ENCODE results near the gene HDAC9. TPM values are rescaled to one million over a fixed set of nuclear protein-coding genes. Genes with fewer than 3 reads are reported as not detected.

Gene HDAC9
- total RNA-seq, 2 donors from 2014 or later = 16.0 to 22.4 TPM

DNA sequence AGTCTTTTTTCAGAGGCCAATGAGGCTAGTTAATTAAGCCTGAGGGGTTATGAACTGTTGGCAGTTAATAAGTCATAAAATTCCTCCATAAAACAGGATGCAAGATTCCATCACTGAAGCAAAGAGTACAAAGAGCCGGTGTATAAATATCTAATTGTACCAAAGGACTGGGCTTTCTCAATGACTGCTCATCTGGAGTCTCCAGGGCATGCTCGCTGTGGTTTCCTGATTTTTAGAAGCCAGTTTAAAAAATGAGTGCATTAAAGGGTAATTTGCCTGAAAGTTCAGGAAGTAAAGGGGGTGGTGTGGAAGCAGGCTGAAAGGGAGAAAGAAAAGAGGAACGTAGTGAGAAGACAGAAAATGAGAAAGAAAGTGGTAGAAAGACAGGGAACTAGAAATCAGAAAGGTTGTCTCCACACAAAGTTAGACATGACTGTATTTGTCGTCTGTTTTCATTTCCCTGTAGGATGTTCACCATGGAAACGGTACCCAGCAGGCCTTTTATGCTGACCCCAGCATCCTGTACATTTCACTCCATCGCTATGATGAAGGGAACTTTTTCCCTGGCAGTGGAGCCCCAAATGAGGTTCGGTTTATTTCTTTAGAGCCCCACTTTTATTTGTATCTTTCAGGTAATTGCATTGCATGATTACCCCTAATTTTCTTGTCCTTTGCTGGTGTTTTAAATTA, 339.6 kb downstream of the HDAC9 start:
- DNase-seq (no peak), ATAC-seq (peak in 1 of 2 donors; percentile 44)
- intact Hi-C loops (cut with DNase I) = no loop called here

GRCh38 chr7:18843979-18844378, 348.4 kb downstream of the HDAC9 start:
- intact Hi-C loops (cut with DNase I) = no loop called here
- DNase-seq (no peak), ATAC-seq (no peak)

- intact Hi-C loops (cut with DNase I) = no loop called here
- DNase-seq (no peak), ATAC-seq (no peak)
Measured at GRCh38 chr7:18844735-18845134, 349.2 kb downstream of the HDAC9 start.

DNA sequence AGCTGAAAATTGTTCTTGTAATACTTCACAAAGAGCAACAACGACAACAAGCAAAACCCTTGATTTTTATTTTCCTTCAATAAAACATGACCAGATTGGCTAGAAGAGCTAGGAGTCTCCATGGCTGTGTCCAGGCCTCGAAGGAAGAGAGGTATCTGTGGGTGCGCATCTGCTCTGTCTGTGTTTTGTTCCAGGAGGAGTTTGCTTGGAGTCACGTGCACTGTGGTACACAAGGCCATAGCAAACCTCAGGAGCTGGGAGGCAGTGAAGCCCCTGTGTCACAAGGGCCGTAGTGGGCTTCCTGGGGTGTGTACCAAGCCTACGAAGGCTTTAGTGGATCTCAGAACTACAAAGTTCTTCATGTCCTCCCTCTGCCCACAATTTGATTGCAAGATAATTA, 350.2 kb downstream of the HDAC9 start:
- DNase-seq (no peak), ATAC-seq (no peak)
- intact Hi-C loops (cut with DNase I) = no loop called here

DNA sequence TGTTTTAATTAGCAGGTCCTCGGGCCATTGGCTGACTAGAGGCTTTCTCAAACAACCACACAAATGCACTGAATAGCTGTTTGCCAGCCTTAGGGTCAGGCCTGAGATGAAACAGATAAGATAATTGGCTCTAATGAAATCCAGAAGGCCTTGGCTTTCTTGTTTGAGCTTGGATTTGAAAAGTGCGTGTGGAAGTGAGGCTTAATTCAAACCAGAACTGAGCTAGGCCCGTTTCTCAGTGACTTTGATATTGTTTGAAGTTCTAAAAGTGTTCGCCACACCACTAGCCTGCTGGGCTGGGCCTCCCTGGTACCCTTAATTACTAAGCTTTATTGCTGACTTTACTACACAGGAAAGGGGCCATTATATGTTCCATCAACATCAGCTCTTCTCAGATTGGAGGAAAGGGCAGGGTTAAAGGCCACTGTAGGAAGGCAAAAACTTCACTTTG, 351.2 kb downstream of the HDAC9 start:
- intact Hi-C loops (cut with DNase I) = no loop called here
- DNase-seq (no peak), ATAC-seq (no peak)

- DNase-seq = no peak
- no peak for ATAC-seq
- intact Hi-C loops (cut with DNase I) = no loop called here
Measured at GRCh38 chr7:18849130-18849529, 353.6 kb downstream of the HDAC9 start.

- no peak for DNase-seq
- ATAC-seq = no peak
- intact Hi-C loops (cut with DNase I) = no loop called here
Measured at GRCh38 chr7:18855796-18856195, 360.2 kb downstream of the HDAC9 start.

DNA sequence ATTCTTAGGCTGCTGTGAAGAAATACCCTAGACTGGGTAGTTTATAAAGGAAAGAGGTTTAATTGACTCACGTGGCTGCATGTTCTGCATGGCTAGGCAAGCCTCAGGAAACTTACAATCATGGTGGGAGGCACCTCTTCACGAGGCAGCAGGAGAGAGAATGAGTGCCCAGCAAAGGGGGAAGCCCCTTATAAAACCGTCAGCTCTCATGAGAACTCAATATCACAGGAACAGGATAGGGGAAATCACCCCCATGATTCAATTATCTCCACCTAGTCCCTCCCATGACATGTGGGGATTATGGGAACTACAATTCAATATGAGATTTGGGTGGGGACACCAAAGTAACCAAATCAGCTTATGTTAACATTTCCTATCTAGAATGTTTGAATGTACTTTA, 362.7 kb downstream of the HDAC9 start:
- DNase-seq (no peak), ATAC-seq (no peak)
- intact Hi-C loops (cut with DNase I) = no loop called here

DNA sequence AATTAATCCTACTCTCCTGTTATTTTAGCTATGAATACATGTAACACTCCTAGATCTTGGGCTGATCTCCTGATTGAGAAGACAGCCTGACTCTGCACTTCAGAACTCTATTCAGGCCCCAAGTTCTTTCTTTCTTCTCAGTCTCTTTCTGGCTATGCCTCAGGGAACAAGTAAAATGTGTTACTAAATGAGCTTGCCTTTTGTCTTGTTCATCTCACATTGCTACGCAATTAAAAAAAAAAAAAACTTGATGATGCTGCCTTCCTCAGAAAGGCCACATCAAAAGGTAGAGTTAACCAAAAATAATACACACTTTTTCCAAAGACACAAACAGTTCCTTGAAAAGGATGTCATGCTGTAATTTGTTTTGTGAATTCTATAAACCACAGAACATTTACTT, 363.8 kb downstream of the HDAC9 start:
- no peak for ATAC-seq
- intact Hi-C loops (cut with DNase I) = no loop called here
- DNase-seq = no peak

GRCh38 chr7:18860221-18860620, 364.7 kb downstream of the HDAC9 start:
- ATAC-seq (no peak), DNase-seq (no peak)
- intact Hi-C loops (cut with DNase I) = no loop called here

- ATAC-seq = no peak
- intact Hi-C loops (cut with DNase I) = no loop called here
- DNase-seq = no peak
Measured at GRCh38 chr7:18861514-18862118, 366.1 kb downstream of the HDAC9 start.

GRCh38 chr7:18864967-18865366, 369.4 kb downstream of the HDAC9 start:
- intact Hi-C loops (cut with DNase I) = no loop called here
- no peak for ATAC-seq

GRCh38 chr7:18866359-18867036, 370.9 kb downstream of the HDAC9 start:
- ATAC-seq (peak; percentile 98 to 99), DNase-seq (peak; percentile 77)
- intact Hi-C loops (cut with DNase I) = no loop called here

More at GRCh38 chr7:18864967-18865366, 369.4 kb downstream of the HDAC9 start:
- no peak for DNase-seq

GRCh38 chr7:18872344-18872743, 376.8 kb downstream of the HDAC9 start:
- DNase-seq (no peak), ATAC-seq (no peak)
- intact Hi-C loops (cut with DNase I) = no loop called here

DNA sequence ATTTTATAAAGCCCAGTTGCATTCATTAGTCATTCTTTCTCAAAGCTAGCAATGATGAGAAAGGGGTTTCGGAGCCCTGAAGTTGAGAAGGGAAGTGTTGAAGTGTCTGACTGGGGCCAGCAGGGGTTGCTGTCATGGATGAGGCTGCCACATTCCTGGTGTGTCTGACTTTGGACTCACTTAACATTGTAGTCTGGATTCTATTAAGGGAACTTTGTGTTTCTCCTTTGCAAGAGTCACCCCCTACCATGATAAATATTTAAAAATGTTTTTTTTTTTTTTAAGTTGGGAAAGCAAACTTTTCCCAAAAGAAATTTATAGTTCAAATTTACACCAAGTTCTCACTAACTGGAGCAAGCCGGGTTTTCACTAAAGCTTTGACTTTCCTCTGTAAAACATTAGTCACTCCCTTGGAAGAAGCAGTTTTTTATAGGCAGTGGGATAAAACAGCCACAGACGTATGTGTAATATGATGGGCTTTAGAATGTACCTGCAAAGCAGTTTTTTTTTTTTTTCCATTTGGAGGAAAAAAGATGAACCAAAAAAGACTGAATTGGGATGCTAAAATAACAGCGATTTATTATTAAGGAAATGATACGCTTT, 378.3 kb downstream of the HDAC9 start:
- no peak for ATAC-seq
- intact Hi-C loops (cut with DNase I) = no loop called here
- DNase-seq = no peak

DNA sequence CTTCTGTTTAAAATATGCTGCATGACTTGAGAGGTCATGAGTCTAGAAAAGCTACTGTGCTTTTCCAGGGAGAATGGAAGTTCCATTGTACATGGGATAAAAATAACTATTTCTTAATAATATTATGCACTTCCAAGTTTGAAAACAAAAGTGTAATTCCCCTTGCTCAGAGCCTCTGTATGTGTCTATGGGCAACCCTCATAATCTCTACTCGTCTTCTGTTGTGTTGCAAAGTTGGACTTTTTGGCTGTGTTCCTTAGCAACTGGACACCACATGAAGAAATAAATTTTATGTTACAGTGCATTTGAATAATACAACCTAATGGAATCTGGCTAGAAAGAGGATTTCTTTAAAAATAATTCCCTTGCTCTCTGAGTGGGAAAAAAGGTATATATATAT, 379.3 kb downstream of the HDAC9 start:
- intact Hi-C loops (cut with DNase I) = no loop called here
- ATAC-seq = no peak
- no peak for DNase-seq

- no peak for ATAC-seq
- no peak for DNase-seq
- intact Hi-C loops (cut with DNase I) = no loop called here
Measured at GRCh38 chr7:18877874-18878273, 382.3 kb downstream of the HDAC9 start.

DNA sequence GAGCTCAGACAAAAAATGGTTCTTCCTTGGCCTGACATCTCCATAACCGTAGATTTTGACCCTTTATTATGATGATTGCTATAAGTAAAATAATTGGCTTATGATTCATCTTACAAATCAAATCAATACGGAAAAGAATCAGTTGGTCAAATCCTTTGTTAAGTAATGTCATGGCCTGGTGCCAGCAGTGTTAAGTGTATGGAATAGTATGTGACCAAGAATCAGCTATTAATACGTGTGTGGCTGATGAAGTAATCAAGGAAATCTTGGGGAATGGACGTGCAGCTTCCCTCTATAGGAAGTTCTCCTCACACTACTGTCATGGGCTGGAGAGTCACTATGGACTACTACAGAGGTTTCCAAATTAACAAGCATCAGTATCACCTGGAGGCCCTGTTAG, 391.3 kb downstream of the HDAC9 start:
- DNase-seq (no peak), ATAC-seq (no peak)
- intact Hi-C loops (cut with DNase I) = no loop called here

DNA sequence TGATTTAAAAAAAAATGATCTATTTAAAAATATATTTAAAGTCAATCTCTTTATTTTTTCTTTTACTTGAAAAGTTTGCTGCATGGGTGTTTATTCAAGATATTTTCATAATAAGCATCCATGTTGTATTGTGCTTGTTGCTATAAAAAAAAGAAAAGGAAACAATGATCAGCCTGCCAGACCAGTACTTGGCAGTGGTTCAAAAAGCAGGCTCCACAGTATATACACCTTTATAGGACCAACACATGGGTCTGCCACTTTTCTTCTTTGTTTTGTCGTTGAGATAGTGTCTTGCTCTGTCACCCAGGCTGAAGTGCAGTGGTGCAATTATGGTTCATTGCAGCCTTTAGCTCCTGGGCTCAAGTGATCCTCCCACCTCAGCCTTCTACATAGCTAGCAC, 393.9 kb downstream of the HDAC9 start:
- DNase-seq (no peak), ATAC-seq (no peak)
- intact Hi-C loops (cut with DNase I) = no loop called here

GRCh38 chr7:18890134-18890533, 394.6 kb downstream of the HDAC9 start:
- ATAC-seq (peak in 1 of 2 donors; percentile 86), DNase-seq (no peak)
- intact Hi-C loops (cut with DNase I) = no loop called here

Data from left cardiac atrium (tissue), 4 donors.